ENCODE results near the gene ZDHHC1.

DNA sequence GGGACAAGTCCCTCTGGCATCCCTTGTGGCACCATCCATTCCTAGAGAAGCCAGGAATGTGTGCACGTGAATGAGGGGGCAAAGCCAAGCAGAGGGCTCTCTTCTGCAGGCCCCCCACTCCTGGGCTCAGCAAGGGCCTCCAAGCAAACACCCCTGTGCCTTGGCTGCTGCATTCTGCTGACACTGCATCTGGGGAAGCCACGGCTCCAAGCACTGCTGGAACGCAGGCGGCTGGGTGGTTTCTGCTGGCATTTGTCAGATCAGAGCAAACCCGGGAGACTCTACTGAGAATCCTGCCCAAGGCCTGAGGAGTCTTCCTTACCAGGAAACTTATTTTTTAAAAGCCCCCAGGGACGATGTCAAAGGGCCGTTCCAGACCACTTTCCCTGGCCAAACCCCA is 41.3 kb upstream of the ZDHHC1 start:
- TF ChIP-seq POLR2A (IDR thresholded peaks at IDR 0.05) (no peak), CTCF (IDR thresholded peaks at IDR 0.05) (no peak)

All from prostate gland (tissue), 2 donors.